ENCODE measurements around the gene GPER1.
A peak's percentile ranks its signal among the peaks of the same experiment; 100 is the strongest.
"Not testable (repeated sequence)": the region's sequence is repeated elsewhere in the genome, so short reads cannot be mapped to it uniquely, and the experiment has no call there.

The GPER1 gene

GRCh38 chr7:1071731-1072254 is 16.1 kb upstream of the GPER1 start:
- no peak for DNase-seq

- no peak for DNase-seq
Measured at GRCh38 chr7:1073142-1073977, 14.6 kb upstream of the GPER1 start.

- DNase-seq, result not testable (repeated sequence)
Measured at GRCh38 chr7:1074018-1074417, 13.9 kb upstream of the GPER1 start.

- DNase-seq, result no peak
Measured at GRCh38 chr7:1074593-1075431, 13.1 kb upstream of the GPER1 start.

- no peak for DNase-seq
Measured at GRCh38 chr7:1076184-1077072, 11.5 kb upstream of the GPER1 start.

- DNase-seq, result no peak
Measured at GRCh38 chr7:1078519-1078918, 9.4 kb upstream of the GPER1 start.

GRCh38 chr7:1078985-1079384 is 8.9 kb upstream of the GPER1 start:
- DNase-seq, result no peak

GRCh38 chr7:1079546-1079945 is 8.4 kb upstream of the GPER1 start:
- DNase-seq, result no peak

- no peak for DNase-seq
Measured at GRCh38 chr7:1080252-1080920, 7.5 kb upstream of the GPER1 start.

- no peak for DNase-seq
Measured at GRCh38 chr7:1080921-1081255, 7.0 kb upstream of the GPER1 start.

GRCh38 chr7:1081336-1081735 is 6.6 kb upstream of the GPER1 start:
- no peak for DNase-seq

- no peak for DNase-seq
Measured at GRCh38 chr7:1081931-1082401, 5.9 kb upstream of the GPER1 start.

GRCh38 chr7:1083729-1084657 is 3.9 kb upstream of the GPER1 start:
- no peak for DNase-seq

- no peak for DNase-seq
Measured at GRCh38 chr7:1085266-1085665, 2.6 kb upstream of the GPER1 start.

- DNase-seq, result no peak
Measured at GRCh38 chr7:1085910-1086421, 1.9 kb upstream of the GPER1 start.

- DNase-seq, result peak; percentile 79
Measured at GRCh38 chr7:1086588-1087464, 1.1 kb upstream of the GPER1 start.

- DNase-seq, result no peak
Measured at GRCh38 chr7:1087465-1087814, 473 bp upstream of the GPER1 start.

GRCh38 chr7:1090236-1090635 is 2.3 kb downstream of the GPER1 start:
- DNase-seq, result no peak

GRCh38 chr7:1090686-1091643 is 3.1 kb downstream of the GPER1 start:
- no peak for DNase-seq
